GM23338 (cell line): Measurements from ENCODE around the gene LST1.

Experiments
- CREB1 ChIP-seq: fragments of 250-450 bp; sonication (Bioruptor Pico); IDR thresholded peaks from 2 replicates; pipeline ENCODE4 v1.5.0; 2020; ENCODE audit warnings: low read depth, mild to moderate bottlenecking, moderate library complexity
- CTCF ChIP-seq, 2 experiments: fragments of 200-600 bp in 1 of 2; sonication (generic) in 1 of 2; conservative IDR thresholded peaks; 2 replicates each; pipeline versions ENCODE4 v1.5.1 to v1.6.1; 2016 to 2017; ENCODE audit warnings: antibody characterized with exemption in 2 of 2, low read depth in 2 of 2, mild to moderate bottlenecking in 2 of 2, moderate library complexity in 1 of 2
- ETS1 ChIP-seq: IDR thresholded peaks from 2 replicates; pipeline ENCODE4 v1.6.1; 2016; ENCODE audit warnings: antibody characterized with exemption
- EZH2 ChIP-seq: fragments of 200-600 bp; sonication (generic); IDR thresholded peaks from one replicate; pipeline ENCODE4 v1.8.0; 2017; ENCODE audit warnings: antibody characterized with exemption, mild to moderate bottlenecking, low read depth; ENCODE audit not compliant: unreplicated experiment
- EZH2phosphoT487 ChIP-seq: fragments of 200-600 bp; sonication (generic); IDR thresholded peaks from one replicate; pipeline ENCODE4 v1.8.1; 2018; ENCODE audit warnings: antibody characterized with exemption; ENCODE audit not compliant: unreplicated experiment
- POLR2AphosphoS5 ChIP-seq: IDR thresholded peaks from 2 replicates; pipeline ENCODE4 v1.6.1; 2016; ENCODE audit warnings: antibody characterized with exemption, low read depth
- REST ChIP-seq: IDR thresholded peaks from one replicate; pipeline ENCODE4 v1.6.1; 2018; ENCODE audit warnings: antibody characterized with exemption; ENCODE audit not compliant: unreplicated experiment
- STAT1 ChIP-seq: IDR thresholded peaks from one replicate; pipeline ENCODE4 v1.6.1; 2016; ENCODE audit warnings: antibody characterized with exemption; ENCODE audit not compliant: unreplicated experiment
- ZNF331 ChIP-seq: fragments of 250-450 bp; sonication (Bioruptor Pico); IDR thresholded peaks from 2 replicates; pipeline ENCODE4 v1.5.0; 2020; ENCODE audit warnings: low read depth, mild to moderate bottlenecking, moderate library complexity

- TF ChIP-seq EZH2, result no peak
- TF ChIP-seq CREB1 (CRISPR knock-in tag), result no peak
- no peak for TF ChIP-seq CTCF (conservative IDR thresholded peaks at IDR 0.05; ENCODE audit: low read depth in 2 of 2)
- TF ChIP-seq ETS1, result no peak
- TF ChIP-seq POLR2AphosphoS5, result no peak
- TF ChIP-seq EZH2phosphoT487, result no peak
- no peak for TF ChIP-seq ZNF331 (CRISPR knock-in tag)
- no peak for TF ChIP-seq REST
- no peak for TF ChIP-seq STAT1
These were observed 2.0 kb downstream of the LST1 start for GRCh38 chr6:31587791-31588777.
